ENCODE results near the gene VANGL1.

GRCh38 chr1:115668579-115668978 lies 26.8 kb downstream of the VANGL1 start:
- no peak for TF ChIP-seq CTCF (IDR thresholded peaks at IDR 0.05)
- TF ChIP-seq POLR2A (IDR thresholded peaks at IDR 0.05), result no peak

Data from esophagus squamous epithelium (tissue), 4 donors.